SU-DHL-6 (cell line): Measurements from ENCODE around the gene METAP1.

Source experiments
- EZH2phosphoT487 ChIP-seq: fragments of 200-600 bp; sonication (generic), shearing (Covaris generic); conservative IDR thresholded peaks from 2 replicates; pipeline ENCODE4 v1.6.1; 2018; ENCODE audit warnings: mild to moderate bottlenecking, antibody characterized with exemption, low read length, moderate library complexity, mixed read lengths
- TF ChIP-seq, protein P1 (sequence below): fragments of 200-600 bp; sonication (generic); IDR thresholded peaks from one replicate; pipeline ENCODE4 v1.5.1; 2017; ENCODE audit warnings: antibody characterized with exemption, mild to moderate bottlenecking, low read length, moderate library complexity; ENCODE audit not compliant: insufficient read depth, poor library complexity, severe bottlenecking

DNA sequence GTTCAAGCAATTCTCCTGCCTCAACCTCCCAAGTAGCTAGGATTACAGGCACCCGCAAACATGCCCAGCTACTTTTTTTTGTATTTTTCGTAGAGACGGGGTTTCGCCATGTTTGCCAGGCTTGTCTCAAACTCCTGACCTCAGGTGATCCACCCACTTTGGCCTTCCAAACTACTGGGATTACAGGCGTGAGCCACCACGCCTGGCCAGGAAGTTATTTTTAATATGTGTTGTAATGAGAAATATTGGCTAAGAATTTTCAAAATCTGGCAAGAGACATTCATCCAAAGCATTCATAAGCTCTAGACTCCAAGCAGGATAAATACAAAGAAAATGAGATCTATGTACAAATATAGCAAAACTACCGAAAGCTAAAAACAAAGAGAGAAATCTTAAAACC lies 18.0 kb upstream of the METAP1 start:
- no peak for TF ChIP-seq EZH2phosphoT487
- TF ChIP-seq, protein P1, sequence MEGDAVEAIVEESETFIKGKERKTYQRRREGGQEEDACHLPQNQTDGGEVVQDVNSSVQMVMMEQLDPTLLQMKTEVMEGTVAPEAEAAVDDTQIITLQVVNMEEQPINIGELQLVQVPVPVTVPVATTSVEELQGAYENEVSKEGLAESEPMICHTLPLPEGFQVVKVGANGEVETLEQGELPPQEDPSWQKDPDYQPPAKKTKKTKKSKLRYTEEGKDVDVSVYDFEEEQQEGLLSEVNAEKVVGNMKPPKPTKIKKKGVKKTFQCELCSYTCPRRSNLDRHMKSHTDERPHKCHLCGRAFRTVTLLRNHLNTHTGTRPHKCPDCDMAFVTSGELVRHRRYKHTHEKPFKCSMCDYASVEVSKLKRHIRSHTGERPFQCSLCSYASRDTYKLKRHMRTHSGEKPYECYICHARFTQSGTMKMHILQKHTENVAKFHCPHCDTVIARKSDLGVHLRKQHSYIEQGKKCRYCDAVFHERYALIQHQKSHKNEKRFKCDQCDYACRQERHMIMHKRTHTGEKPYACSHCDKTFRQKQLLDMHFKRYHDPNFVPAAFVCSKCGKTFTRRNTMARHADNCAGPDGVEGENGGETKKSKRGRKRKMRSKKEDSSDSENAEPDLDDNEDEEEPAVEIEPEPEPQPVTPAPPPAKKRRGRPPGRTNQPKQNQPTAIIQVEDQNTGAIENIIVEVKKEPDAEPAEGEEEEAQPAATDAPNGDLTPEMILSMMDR, result no peak
